ENCODE measurements around the gene EMP1. TPM values are rescaled to one million over a fixed set of nuclear protein-coding genes. Genes with fewer than 3 reads are reported as not detected.

Gene EMP1
- total and polyA plus RNA-seq, 2 of the 8 experiments (the other 6 are each of a cell fraction or from before 2014, with no cell fraction given) = 0.17 to 0.65 TPM

DNA sequence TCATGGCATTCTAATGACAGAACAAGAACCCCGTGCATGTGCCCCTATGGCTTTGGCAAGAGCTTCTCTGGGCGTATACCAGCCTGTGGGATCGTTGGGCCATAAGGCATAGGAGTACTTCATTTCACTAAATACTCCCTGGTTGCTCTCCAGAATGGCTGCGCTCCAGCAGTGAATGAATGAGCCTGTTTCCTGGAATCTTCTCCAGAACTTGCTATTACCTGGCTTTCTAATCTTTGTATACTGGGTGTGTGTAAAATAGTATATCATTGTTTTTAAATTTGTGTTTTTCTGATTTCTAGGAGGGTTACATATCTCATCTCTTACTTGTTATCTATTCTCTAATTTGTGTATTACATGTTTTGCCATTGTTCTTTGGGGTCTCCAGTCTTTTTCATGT is 28.6 kb upstream of the EMP1 start (continued):
- TF ChIP-seq, protein P1, sequence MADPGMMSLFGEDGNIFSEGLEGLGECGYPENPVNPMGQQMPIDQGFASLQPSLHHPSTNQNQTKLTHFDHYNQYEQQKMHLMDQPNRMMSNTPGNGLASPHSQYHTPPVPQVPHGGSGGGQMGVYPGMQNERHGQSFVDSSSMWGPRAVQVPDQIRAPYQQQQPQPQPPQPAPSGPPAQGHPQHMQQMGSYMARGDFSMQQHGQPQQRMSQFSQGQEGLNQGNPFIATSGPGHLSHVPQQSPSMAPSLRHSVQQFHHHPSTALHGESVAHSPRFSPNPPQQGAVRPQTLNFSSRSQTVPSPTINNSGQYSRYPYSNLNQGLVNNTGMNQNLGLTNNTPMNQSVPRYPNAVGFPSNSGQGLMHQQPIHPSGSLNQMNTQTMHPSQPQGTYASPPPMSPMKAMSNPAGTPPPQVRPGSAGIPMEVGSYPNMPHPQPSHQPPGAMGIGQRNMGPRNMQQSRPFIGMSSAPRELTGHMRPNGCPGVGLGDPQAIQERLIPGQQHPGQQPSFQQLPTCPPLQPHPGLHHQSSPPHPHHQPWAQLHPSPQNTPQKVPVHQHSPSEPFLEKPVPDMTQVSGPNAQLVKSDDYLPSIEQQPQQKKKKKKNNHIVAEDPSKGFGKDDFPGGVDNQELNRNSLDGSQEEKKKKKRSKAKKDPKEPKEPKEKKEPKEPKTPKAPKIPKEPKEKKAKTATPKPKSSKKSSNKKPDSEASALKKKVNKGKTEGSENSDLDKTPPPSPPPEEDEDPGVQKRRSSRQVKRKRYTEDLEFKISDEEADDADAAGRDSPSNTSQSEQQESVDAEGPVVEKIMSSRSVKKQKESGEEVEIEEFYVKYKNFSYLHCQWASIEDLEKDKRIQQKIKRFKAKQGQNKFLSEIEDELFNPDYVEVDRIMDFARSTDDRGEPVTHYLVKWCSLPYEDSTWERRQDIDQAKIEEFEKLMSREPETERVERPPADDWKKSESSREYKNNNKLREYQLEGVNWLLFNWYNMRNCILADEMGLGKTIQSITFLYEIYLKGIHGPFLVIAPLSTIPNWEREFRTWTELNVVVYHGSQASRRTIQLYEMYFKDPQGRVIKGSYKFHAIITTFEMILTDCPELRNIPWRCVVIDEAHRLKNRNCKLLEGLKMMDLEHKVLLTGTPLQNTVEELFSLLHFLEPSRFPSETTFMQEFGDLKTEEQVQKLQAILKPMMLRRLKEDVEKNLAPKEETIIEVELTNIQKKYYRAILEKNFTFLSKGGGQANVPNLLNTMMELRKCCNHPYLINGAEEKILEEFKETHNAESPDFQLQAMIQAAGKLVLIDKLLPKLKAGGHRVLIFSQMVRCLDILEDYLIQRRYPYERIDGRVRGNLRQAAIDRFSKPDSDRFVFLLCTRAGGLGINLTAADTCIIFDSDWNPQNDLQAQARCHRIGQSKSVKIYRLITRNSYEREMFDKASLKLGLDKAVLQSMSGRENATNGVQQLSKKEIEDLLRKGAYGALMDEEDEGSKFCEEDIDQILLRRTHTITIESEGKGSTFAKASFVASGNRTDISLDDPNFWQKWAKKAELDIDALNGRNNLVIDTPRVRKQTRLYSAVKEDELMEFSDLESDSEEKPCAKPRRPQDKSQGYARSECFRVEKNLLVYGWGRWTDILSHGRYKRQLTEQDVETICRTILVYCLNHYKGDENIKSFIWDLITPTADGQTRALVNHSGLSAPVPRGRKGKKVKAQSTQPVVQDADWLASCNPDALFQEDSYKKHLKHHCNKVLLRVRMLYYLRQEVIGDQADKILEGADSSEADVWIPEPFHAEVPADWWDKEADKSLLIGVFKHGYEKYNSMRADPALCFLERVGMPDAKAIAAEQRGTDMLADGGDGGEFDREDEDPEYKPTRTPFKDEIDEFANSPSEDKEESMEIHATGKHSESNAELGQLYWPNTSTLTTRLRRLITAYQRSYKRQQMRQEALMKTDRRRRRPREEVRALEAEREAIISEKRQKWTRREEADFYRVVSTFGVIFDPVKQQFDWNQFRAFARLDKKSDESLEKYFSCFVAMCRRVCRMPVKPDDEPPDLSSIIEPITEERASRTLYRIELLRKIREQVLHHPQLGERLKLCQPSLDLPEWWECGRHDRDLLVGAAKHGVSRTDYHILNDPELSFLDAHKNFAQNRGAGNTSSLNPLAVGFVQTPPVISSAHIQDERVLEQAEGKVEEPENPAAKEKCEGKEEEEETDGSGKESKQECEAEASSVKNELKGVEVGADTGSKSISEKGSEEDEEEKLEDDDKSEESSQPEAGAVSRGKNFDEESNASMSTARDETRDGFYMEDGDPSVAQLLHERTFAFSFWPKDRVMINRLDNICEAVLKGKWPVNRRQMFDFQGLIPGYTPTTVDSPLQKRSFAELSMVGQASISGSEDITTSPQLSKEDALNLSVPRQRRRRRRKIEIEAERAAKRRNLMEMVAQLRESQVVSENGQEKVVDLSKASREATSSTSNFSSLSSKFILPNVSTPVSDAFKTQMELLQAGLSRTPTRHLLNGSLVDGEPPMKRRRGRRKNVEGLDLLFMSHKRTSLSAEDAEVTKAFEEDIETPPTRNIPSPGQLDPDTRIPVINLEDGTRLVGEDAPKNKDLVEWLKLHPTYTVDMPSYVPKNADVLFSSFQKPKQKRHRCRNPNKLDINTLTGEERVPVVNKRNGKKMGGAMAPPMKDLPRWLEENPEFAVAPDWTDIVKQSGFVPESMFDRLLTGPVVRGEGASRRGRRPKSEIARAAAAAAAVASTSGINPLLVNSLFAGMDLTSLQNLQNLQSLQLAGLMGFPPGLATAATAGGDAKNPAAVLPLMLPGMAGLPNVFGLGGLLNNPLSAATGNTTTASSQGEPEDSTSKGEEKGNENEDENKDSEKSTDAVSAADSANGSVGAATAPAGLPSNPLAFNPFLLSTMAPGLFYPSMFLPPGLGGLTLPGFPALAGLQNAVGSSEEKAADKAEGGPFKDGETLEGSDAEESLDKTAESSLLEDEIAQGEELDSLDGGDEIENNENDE (IDR thresholded peaks at IDR 0.05; ENCODE audit: insufficient replicate concordance, low read length) = no peak
- TF ChIP-seq SIN3A (conservative IDR thresholded peaks at IDR 0.05 in 1 of 2, IDR thresholded peaks at IDR 0.05 in 1 of 2; ENCODE audit: low read depth in 1 of 2, low read length in 2 of 2) = no peak
- TF ChIP-seq RFX5 (IDR thresholded peaks at IDR 0.05; ENCODE audit: borderline replicate concordance, low read depth, low read length) = no peak
- TF ChIP-seq CBX8 (IDR thresholded peaks at IDR 0.05; ENCODE audit: borderline replicate concordance, low read depth, low read length) = no peak
- TF ChIP-seq TCF12 (IDR thresholded peaks at IDR 0.05; ENCODE audit: low read depth, low read length) = no peak
- no peak for TF ChIP-seq SIX5 (IDR thresholded peaks at IDR 0.05; ENCODE audit: low read depth, low read length)
- TF ChIP-seq TBP (IDR thresholded peaks at IDR 0.05; ENCODE audit: low read depth, low read length) = no peak
- TF ChIP-seq ASH2L (IDR thresholded peaks at IDR 0.05; ENCODE audit: low read length) = no peak
- TF ChIP-seq, protein P2, sequence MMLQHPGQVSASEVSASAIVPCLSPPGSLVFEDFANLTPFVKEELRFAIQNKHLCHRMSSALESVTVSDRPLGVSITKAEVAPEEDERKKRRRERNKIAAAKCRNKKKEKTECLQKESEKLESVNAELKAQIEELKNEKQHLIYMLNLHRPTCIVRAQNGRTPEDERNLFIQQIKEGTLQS (IDR thresholded peaks at IDR 0.05; ENCODE audit: insufficient read depth, low read depth, low read length) = no peak
- TF ChIP-seq BRCA1 (IDR thresholded peaks at IDR 0.05; ENCODE audit: low read depth, low read length) = no peak
- TF ChIP-seq EP300 (IDR thresholded peaks at IDR 0.05; ENCODE audit: borderline replicate concordance in 1 of 2, low read depth in 2 of 2, low read length in 2 of 2) = no peak
- TF ChIP-seq KDM5A (IDR thresholded peaks at IDR 0.05; ENCODE audit: low read length) = no peak

All from H1 (cell line).